ENCODE data around the gene SHC1.

Gene SHC1

DNA sequence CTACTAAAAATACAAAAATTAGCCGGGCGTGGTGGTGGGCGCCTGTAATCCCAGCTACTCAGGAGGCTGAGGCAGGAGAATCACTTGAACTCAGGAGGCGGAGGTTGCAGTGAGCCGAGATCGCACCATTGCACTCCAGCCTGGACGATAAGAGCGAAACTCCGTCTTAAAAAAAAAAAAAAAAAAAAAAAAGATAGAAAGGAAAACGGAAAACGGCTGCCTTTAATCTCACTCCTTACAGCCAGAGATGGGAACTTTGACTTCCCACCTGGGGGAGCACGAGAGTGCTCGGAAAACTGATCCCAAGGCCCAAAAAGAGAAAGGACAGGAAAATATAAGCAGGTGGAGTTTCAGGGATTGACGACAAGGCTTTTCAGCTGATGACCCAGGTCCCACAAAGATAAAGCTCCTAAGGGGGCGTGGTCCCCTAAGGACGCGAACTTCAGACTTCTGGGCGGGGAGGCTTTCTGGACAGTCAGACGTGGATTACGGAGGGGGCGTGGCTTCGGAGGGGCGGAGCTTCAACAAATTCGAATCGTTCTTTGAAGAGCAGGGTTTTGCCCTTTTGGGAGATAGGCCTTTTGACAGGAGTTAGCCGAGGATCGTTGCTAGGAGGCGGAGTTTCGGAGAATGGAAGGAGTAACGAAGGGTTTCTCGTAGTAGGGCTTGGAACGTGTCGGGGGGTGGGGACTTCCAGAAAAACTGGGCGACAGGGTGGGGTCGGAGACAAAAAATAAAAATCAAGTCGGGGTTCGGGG, 3.0 kb upstream of the SHC1 start:
- DNase-seq (ENCODE audit: low read depth): peak; percentile 99

DNA sequence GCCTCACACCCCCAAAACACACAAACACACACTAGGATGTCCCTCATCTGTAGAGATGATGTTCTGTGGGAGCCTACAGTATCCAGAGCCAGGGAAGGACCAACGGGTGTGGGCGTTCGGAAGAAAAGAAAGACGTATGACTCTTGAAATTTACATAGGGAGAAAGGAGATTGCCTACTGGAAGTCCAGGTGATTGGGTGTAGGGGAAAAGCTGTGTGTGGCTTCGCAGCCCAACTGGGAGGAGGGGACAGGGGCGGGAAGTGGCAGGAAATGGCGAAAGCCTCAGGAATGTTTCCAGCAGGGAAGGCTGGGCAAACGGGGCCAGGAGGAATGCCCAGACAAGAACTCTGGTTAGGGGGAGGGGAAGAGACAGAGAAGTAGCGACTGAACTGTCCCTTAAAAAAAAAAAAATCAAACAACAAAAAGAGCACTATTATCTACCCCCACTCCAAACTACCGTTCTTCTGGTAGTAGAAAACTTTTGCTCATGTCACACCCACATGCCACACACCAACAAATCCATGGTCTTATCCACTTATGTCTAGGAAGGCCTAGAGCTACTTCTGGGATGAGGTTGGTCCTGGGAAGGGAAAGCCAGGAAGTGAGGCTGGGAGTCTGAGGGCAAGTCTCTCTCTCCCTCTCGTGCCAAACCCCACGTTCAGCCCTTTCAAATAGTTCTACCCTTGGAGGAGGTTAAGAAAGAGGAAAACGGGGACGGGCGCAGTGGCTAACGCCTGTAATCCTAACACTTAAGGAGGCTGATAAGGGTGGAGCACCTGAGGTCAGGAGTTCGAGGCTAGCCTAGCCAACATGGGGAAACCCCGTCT, 2.2 kb upstream of the SHC1 start:
- peak; percentile 98 for DNase-seq (ENCODE audit: low read depth)

DNA sequence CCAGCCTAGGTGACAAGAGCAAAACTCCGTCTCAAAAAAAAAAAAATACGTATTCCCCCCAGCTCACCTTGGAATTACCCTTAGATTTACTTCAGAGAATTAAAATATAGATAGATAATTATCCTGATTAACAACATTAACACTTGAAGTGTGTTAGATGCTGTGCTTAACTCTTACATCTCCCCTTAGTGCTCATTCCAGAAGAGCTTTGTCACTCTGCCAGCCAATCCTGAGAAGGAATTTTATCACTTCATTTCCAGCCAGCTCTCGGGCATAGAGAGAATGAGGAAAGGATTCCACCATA, 1.6 kb upstream of the SHC1 start:
- DNase-seq (ENCODE audit: low read depth): no peak

DNA sequence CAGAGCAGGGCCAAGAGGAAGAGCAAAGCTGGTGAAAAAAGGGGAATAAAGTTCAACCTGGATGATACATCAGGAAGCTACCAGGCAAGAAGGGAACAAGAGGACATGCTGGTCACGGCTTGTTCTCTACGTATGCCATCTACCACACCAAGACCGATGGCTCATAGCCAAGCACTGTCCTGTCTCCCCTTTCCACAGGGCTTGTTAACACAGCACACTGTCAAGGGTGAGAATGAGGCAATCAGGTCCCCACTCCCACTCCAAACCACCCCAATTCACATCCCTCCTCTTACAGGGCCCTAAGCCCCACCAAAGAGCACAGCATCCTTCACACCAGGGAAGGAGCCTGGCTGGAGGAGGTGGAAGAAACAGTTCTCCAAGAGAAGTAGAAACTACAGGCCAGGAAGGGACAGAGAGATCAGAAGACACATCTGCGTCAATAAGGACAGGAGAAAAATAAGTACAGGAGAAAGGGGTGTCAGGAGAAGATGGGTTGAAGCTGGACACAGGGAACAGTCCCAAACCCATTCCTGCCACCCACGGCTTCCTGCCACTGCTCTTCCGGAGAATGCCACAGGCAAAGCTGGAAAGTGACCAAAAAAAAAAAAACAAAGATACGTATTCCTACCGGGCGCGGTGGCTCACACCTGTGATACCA, 923 bp upstream of the SHC1 start:
- DNase-seq (ENCODE audit: low read depth): peak; percentile 24

DNA sequence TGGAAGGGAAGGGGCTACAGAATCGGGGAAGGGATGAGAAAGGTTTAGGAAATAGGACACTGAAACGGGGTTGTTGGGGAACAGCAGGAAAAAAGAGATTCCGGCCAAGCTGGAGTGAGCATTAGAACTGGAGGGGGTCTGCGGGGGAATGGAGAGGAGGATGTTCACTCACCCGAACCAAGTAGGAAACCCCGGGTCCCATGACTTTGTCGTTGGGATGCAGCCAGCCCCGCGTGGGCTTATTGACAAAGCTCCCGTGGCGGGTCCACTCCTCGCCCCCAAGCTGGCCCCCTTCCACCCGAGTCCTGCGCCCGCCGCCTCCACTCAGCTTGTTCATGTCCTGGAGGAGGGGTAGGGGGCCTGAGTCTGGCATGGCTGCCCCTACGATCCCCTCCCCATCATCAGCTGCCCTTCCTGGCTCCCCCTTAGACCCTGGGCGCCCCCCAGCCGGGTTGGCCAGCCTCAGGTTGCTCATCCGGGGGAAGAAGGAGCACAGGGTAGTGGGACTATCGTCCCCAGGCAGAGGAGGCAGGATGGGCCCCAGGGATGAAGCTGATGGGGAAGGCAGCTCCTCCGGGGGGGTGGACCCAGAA, 591 bp downstream of the SHC1 start:
- DNase-seq (ENCODE audit: low read depth): peak; percentile 23

DNA sequence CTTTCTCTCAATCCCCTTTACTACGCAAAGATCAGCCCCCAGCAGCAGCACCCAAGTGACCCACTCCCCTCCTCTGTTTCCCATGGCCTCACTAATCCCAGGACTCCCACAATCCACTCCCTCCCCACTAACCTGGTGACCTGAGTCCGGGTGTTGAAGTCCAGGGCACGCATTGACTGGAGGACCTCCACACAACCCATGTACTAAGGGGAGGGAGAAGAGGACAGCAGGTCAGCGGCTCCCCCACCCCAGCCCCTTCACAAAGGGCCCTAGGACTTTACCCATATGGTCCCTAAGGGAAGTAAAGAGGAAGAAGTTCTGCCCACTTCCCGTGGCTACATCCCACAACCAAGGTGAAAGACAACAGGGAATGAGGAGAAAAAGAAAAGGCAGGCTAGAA, 1.3 kb downstream of the SHC1 start:
- DNase-seq (ENCODE audit: low read depth): no peak

DNA sequence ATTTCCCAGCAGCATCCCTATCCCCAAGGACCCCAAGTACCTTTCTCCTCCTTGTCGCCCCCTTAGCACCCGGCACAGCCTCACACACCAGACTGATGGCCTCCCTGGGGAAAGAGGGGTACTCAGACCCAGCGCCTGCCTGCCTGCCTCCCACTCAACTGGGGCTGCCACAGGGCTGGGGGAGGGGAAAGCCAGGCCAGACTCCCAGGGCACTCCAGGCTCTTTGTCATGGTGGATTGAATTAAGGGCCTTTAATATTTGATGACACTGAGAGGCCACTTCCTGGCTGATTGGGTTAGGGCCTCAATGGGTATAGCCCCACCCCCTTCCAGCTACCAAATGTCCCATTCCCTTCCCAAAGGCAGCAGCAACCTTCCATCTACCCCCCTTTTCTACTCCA, 1.8 kb downstream of the SHC1 start:
- DNase-seq (ENCODE audit: low read depth): no peak

DNA sequence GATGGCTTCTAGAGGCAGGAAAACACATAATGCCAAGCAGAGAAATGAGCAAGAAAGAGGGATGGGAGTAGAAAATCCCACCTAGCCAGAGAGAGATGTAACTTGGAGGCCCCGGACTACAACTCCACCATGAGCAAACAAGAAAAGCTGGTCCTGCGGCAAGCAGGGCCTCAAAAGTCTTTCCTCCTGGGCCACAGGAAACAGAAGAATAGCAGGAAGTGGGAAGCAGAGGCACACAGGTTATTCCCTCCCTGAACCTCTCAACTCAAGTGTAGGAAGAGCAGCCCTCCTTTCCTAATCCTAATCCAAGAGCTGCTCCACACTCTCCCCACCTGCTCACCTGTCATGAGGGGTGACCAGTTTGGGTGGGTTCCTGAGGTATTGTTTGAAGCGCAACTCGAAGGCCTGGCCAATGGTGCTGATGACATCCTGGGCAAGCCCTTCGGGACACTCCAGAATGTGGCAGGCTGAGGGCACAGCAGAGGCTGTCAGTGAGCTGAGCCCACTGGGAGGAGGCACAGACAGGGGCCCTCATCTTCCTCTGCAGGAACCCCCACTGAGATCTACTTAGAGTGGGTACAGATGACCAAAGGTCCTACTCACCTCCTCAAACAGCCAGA, 3.1 kb downstream of the SHC1 start:
- DNase-seq (ENCODE audit: low read depth): no peak

DNA sequence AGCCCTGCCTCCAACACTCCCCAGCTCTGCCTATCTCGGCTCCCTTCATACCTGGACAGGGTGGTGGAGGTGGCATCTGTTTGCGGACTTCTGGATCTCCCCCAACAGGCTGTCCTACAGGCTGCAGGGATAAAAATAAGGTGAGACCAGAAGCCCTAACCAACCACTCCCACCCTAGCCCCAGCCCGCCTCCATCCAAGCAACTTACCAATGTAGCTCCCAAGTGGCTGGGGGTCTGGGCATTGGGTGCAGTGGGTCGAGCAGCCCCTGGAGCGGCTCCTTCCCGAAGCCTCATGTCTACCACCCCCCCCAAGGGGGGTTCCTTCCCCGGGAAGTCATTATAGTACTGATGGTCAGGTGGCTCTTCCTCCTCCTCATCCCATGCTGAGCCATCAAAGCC, 4.4 kb downstream of the SHC1 start:
- DNase-seq (ENCODE audit: low read depth): no peak

DNA sequence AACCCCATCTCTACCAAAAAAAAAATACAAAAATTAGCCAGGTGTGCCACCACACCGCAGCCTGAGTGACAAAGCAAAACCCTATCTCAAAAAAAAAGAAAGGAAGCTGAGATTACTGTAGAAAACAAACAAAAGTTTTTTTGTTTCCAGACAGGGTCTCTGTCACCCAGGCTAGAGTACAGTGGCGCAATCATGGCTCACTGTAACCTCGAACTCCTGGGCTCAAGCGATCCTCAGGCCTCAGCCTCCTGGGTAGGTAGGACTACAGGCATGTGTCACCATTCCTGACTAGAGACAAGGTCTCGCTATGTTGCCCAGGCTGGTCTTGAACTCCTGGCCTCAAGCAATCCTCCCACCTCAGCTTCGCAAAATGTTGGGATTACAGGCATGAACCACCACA, 6.2 kb downstream of the SHC1 start:
- no peak for DNase-seq (ENCODE audit: low read depth)

DNA sequence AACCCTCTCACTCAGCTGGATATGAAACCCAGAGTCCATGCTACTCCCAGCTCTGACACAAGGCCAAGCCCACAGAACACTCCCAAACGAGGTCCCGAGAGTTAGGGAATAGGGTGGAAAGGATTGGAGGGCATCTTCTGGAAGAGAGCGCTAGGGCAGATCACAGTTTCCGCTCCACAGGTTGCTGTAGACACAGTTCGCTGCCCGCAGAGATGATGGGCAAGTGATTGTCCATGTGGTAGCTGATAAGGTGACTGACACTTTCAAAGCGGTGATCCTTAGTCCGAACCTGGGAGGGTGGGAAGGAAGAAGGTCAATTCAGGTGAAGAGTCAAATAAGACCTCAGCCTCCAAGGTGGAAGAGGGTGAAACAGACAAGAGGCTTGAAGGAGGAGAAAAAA, 6.9 kb downstream of the SHC1 start:
- no peak for DNase-seq (ENCODE audit: low read depth)

DNA sequence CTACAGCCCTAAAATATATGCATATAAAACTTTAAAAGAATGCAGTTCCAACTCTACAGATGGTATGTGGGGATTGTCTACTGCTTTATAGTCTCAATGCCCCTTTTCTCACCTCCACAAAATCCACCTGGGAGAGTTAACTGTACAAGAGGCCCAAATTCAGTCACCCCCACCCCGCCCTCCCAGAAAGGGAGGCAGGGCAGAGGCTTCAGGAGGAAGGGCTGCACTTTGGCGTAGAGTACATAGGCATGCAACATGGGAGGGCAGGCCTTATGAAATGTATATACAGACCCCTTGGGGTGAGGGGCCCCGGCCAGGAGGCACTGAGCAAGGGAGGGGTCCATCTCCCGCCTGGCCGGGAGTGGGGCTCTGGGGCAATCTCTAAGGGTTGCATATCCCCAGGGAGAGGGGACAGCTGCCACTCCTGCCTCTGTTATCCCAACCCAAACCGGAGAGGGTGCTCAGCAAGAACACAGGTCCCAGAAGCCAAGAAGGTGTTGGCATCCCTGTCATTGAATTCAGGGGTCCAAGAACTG, 7.7 kb downstream of the SHC1 start:
- no peak for DNase-seq (ENCODE audit: low read depth)

DNA sequence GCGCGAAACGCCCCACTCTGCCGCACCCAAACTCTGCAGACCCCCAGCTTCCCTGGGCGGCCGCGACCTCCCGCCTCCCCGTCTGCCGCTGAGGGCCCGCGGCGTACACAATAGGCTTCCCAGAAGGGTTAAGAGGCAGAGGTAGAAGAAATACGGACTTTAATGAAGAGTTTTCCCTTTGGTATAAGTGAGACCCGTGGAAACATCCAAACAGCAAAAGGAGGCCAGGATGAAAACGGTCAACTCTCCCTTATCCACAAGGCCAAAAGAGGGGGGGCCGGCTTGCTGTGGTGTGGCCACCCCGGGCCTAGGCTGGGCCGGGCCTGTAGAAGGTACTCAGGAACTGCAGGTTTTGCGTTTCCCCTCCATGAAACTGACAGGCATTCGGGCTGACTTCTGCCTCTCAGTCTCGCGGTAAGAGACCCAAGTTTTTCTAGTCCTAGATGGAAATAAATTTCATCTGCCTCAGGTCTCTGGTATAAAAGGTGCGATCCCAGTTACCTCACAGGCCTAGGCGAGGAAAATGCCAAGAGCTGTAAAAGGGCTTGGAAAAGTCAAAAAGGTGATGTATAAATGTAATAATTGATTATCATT, 8.3 kb downstream of the SHC1 start:
- DNase-seq (ENCODE audit: low read depth): peak; percentile 56

DNA sequence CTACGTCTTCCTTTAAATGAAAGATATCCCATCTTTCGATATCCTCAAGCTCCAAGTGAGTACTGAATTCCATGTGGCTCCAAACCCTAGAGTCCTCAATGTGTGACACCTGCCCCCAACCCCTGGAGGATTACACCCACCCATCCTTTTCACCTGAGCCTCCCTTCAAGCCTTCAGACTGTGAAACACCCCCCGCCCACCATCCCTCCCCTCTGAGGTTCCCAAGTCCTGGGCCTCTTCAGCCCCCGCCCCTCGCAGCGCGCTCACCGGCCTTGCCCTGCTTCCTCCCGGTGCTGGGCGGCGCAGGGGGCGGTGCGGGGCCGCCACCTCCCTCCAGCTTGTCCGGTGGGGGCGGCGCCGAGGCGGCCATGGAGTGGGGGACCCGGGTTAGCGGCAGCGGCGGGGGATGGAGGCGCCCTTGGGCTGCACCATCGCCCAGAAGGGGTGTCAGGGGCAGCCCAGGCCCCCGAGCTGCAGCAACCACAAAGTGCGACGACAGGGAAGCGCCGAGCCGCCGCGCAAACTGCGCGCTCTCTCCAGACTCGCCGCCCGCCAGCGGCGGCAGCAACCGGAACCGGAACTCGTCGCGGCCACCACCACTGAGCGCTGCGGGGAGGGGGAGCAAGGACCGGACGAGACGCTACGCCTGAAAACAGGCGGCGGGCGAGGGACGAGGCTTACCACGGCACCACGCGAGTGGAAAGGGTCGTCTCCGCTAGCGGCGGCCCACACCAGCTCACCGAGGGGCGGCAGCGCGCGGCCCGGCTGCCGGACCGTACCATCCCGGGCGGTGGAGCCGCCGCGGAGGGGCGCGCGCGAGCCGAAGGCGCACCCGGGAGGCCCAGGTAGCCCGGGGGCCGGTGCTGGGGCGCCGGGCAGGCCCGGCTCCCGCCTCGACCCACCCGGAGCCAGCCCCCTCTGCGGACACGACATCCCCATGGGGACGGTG, 9.1 kb downstream of the SHC1 start, which contains the start of gene PYGO2:
PYGO2 (minus strand) TSS at position 576 of the 949 bp plus-strand sequence; CDS start at position 370, 206 bp downstream.
- DNase-seq (ENCODE audit: low read depth): peak; percentile 80

DNA sequence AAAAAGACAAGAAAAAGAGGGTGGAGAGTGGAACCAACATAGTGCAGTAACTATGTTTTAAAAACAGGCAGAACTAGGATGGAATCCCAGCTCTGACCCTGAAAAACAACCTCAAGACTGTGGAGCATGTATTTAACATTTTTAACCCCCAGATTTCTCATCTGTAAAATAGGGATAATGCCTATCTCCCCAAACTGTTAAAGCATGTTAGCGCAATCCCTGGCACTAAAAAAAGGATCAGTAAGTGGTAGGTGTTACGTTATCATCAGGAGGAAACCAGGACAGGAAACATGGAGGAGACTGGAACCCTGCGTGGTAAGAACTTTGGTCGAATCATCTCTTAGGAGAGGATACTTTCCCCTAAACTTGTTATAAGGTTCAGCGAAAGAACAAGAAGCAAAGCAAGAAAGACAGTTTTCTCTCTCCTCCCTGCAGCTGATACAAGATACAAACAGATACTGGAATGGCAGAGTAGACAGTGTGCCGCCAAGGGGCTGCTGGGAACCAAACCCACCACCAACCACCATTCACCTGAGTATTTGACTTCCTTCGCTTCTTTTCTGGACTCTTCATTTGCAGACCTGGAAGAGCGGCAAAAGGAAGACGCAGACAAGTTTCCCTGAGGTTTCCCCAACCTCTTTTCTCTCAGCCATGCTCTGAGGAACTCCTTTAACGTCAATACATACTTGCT, 10.0 kb downstream of the SHC1 start:
- no peak for DNase-seq (ENCODE audit: low read depth)

DNA sequence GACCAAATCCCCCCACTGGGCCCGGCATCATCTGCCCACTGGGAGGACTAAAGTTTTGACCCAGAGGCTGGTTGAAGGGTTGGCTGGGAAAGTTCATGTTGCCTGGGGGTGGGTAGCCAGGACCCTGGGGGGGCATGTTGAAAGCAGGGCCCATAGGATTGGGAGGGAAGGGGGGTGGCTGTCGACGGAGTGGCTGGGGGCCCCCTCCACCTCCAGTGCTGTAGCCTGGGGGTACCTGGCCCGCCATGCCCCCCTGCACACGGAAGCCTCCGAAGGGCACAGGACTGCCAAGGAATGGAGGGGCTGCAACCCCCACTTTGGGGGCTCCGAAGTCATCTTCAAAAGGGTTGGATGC, 11.1 kb downstream of the SHC1 start:
- no peak for DNase-seq (ENCODE audit: low read depth)

DNA sequence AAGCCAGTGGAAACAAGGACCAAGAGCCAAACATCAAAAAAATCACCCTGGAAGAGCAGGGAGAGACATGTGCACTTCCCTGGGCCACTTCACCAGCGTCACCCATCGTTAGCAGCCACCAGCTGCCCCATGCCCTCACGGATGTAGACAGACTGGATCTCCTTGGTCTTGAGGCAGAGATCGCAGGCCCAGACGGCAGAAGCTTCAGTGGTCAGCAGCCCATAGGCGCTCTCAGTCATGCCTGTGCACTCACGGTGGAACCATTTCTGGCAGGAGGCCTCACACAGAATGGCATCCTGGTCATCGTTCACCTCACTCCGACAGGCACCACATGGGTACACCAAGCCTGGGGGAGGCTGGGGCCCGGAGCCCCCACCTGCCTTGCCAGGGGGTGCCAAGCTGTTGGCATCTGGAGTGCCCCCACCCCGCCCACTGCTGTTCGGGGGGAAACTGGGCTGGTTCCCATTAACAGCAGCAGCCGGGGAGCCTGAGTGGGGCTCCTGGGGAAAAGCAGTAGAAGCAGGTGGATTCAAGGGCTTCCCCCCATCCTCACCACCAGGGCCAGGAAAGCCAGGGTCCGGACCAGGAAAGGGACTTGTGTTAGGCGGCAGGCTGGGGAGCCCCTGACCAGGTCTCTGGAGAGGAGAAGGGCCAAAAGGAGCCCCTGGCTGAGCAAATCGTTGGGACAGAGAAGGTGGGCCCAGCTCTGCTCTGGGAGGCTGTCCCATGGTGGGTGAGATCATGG, 11.7 kb downstream of the SHC1 start:
- DNase-seq (ENCODE audit: low read depth): no peak

DNA sequence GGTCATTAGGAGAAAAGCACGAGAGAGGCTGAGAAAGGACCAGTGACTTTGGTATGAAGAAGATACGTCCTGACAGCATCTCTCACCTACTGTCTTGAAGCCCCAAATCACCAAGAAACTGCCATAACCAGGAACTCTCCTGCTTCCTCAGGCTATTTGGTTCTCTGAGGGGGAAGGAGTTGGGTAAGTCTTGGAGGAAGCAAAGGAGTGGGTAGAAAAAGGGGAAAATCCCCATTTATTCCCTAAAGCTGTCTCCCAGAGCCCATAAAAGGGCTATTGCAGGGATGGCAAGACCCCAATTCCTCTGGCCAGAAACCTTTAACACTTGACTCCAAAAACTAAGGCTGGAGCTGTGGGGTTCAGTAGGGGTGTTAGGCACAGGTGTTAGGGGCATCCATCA, 12.5 kb downstream of the SHC1 start:
- DNase-seq (ENCODE audit: low read depth): no peak

DNA sequence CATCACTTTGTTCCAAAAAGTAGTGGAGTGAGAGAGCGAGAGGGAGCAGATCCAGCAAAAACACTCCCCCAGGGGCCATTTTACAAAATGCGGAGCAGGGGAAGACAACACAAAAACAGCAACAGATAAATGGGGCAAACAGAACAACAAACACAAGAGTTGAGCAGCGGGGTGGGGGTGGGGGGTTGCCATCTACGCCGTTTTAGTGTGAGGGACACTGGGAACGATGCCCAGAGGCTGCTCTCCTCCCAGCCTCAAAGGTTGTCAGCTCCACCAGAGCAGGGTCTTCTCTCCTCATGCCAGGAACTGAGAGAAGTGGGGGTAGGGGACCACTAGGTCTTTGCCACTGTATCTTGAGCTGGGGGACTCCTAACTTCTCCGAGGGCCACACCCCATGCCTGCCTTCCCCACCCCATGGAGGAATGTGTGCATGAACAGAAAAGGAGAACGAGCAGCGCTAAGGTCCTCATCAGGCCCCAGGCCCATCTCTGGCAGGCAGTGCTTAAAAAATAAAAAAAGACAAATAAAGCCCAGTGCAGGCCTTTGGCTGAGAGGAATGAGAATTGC, 13.4 kb downstream of the SHC1 start:
- DNase-seq (ENCODE audit: low read depth): no peak

Data from ELR (cell line).